ENCODE results near the gene SCUBE2.
"Not testable (repeated sequence)": the region's sequence is repeated elsewhere in the genome, so short reads cannot be mapped to it uniquely, and the experiment has no call there.

The SCUBE2 gene

GRCh38 chr11:9039863-9040262, 51.5 kb downstream of the SCUBE2 start:
- DNase-seq: no peak

DNA sequence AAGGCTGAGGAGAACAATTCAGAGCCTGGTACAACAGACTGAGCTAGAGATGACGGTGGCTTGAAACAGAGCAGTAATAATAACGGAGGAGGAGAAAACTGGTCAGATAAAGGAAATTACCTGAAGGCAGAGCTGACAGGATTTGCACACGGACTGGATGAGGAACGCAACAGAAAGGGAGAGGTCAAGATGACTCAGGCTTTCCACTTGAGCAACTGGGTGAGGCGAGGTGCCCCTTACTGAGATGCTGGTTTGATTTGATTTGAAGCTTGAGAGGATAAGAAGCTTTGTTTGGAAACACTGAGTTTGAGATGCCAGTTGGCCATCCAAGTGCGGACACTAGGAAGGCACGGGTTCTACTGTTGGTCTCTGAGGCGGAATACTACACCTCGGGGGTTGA, 52.2 kb downstream of the SCUBE2 start:
- DNase-seq: no peak

GRCh38 chr11:9038541-9038940, 52.9 kb downstream of the SCUBE2 start:
- peak; percentile 7 for DNase-seq

DNA sequence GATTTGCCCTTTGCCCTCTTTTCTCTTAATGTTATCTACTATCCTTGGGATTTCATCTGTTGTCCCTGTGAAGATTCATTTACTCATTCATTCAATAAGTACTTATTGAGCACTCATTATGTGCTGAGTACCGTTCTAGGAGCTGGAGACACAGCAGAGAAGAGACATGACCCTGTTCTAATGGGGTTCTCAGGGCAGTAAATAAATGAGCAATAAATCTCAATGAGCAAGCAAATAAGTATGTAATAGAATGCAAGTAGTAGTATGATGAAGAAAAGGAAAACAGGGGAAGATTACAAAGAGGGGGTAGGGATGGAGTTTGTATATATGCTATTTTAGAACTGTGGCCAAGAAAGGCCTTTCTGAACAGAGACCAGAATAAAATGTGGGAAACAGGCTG, 53.4 kb downstream of the SCUBE2 start:
- no peak for DNase-seq

DNA sequence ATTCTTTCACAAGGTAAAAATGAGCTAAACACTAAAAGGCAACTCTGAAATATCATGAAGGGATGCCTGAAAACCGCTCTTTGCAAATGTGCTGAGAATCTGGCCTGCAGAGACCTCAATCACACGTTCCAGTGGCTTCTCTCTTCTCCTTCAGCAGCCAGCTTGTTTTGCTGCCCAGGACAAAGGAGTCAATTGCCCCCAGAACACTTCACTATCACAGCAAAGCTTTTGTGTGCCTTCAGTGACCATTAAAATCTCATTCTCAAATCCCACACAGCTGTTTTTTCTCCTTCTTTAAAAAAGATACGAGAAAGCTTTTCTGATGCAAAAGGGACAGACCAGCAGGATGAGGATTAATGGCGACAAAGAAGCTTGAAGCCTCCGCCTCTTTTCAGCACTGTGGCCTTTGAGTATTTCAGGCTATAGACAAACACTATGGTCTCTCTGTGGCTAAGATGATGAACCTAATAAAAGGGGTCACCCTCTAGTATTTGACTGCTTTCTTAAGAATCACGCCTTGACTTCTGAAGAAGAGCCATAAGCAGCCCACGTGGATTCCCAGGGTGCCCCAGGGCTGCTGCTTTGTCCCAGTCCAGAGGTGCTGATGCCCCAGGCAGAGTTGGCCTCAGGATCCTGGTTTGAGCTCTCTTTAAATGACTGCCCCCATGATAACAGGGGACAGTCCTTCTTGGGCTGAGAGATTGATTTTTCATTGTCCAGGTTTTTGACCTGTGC, 54.2 kb downstream of the SCUBE2 start:
- no peak for DNase-seq

DNA sequence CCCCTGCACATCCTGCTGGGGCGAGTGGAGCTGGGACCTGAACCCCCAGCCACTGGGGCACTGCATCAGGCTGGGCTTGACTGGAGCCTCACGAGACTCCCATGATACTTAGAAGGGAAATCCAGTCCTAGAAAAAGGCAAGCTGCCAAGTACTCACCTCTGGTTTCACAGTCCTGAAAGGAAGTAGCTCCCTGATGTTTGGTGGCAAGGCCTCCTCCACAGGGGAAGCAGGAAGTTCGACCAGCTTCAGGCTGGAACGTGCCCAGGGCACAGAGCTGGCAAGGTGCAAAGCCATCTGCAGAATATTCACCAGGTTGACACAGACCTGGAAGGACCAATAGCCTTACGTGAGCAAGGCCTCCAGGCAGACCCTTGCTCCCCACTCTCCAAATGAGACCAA, 60.8 kb downstream of the SCUBE2 start:
- no peak for DNase-seq

DNA sequence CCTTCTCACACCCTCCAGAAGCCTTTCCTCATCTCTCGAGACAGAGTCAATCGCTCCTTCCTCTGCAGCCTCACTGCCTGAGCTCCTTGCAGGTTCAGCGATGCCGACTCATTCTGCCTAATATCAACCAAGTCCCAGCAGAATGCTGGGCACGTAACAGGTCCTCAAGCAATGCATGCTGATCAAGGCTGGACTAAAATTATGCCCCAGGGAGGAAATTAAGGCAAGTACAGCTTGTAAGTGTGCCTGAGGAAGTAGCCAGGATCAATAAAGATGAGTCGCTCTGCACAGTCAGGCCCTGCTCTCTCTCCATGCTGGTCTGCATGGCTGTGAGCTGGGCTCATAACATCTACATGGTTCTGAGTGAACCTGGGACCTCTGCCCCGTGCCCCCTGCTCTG, 62.0 kb downstream of the SCUBE2 start:
- no peak for DNase-seq

DNA sequence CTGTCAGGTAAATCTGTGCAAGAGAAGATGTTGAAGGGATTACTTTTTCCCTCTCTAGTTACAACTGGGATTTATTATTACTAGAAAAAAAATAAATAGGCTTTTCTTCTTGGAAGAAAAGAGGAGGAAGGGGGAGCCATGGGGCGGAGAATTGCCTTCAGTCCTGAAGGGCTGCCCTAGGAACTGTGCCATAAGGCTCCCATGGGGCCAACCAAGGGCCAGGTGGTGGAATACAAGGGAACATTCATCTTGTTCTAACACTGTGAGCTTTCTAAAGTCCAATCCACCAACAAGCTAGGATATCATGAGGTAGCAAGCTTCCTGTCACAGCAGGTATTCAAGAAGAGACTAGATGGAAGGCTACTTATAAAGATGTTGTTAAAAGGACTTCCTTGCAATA, 62.8 kb downstream of the SCUBE2 start:
- DNase-seq: no peak

DNA sequence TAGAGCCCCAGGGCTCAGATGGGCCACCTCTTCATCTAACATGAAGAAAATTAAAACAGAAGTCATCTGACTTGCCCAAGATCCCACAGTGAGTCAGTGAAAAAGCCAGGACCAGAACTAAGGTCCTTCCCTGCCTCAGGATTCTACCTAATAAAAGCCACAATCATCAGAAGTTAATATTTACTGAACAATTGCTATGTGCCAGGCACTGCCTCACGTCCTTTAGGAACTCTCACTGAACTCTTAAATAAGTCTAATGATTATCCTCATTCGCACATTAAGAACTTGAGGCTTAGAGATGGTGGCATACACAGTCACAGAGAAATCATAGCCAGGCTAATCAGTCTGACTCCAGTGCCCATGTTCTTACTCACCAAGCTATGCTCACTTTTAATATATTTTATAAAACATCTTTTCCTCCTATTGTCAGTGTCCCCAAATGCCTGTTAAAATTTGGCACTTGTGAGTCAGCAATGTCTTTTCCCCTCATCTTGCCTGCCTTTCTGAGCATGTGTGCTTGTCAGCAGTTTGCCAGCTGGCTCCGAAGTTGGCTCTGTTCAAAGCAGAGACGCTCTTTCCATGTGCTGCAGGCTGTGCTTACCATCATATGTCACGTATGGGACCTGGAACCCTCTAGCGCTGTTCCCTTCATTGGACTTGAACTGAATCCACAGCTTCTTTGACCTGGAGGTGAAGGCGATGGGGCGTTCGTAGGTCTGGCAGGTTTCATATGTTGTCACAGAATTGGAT, 66.1 kb downstream of the SCUBE2 start:
- no peak for DNase-seq

DNA sequence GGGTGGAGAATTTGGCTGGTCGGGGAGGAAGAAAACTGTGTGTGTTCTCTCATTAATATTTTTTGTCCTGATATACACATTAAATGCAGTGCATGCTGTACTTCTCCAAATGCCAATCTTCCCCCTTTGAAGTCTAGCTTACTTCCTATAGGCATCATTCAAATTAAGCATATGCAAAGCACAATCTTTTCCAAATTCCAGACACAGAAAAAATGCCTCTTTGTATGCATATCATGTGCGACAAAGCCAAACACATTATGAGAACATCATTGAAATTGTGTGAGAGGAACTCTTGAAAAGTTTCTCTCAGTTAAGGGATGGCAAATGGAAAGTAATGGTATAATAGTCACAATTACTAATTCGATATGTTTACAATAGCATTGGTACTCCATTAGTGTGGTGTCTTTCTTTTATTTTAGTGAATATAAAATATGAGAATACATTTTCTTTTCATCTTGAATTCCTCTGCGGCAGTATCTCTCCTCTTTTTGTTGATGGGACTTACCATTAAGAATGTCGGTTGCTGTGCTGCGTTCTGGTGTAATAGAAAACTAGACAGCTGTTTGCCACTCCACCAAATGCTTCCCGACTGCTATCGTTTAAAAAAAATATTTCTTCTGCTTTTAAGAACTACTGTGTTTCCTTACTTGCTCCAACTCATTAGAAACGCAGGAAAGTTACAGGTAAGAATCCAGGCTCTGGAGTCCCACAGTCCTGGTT, 68.3 kb downstream of the SCUBE2 start:
- DNase-seq: no peak

DNA sequence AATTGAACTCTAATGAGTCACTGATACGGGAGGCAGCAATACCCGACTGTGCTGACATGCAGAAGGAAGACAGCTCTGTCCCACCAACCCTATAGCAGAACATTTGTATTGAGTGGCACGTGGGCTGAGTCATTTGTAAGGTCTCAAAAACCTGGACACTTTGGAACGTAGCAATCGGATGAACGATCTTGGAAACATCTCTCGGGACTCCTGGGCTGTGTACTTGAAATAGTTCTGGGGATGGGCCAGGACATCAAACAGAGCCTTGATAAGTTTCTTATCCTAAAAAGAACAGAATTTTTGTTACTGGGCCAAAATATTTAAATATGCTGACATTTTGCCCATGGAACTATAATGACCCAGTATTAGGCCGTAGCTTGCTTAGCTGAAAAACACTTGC, 70.5 kb downstream of the SCUBE2 start:
- no peak for DNase-seq

GRCh38 chr11:9019861-9020260, 71.5 kb downstream of the SCUBE2 start:
- no peak for DNase-seq

GRCh38 chr11:9017773-9018172, 73.6 kb downstream of the SCUBE2 start:
- DNase-seq: peak; percentile 11

- no peak for DNase-seq
These were observed 74.3 kb downstream of the SCUBE2 start for GRCh38 chr11:9016916-9017642.

DNA sequence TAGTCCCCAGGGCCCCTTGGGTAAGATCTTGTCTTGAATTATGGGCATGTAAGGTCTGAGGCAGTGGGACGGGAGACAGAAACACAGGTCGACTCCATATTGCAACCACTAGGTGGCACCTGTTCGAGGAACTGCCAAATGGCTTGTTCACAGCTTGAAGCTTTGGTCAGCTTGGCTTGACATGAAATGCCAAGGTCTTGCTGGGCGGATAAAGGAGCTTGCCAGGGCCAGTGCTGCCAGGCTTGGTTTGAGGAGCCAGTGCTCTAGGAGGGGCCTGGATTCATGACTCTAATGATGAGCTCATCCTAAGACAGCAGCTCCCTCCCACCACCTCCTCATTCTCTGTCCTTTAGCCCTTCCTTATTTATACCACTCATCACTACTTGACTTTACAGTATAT, 75.7 kb downstream of the SCUBE2 start:
- peak; percentile 84 for DNase-seq

DNA sequence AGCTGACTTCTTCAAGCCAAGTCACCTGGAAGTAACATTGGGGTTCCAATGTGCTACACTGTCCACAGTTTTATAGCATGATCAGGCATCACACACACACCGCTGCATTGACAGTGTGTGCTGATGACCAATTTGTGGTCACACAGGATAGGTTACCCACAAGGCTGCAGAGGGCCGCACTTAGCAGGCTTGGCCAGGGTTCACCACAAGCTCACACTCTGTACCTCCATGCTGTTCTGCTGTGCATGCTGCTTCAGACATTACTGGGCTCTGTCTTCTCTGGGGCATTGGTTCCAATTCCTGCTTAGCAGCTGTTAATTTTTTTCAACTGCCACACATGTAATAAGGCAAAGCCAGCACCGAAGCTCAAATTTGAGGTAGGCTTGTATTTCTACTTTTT, 76.6 kb downstream of the SCUBE2 start:
- no peak for DNase-seq

- DNase-seq: no peak
These were observed 78.0 kb downstream of the SCUBE2 start for GRCh38 chr11:9013373-9013772.

- not testable (repeated sequence) for DNase-seq
These were observed 81.9 kb downstream of the SCUBE2 start for GRCh38 chr11:9009538-9009937.

- DNase-seq: no peak
These were observed 82.7 kb downstream of the SCUBE2 start for GRCh38 chr11:9008661-9009060.

- DNase-seq: no peak
These were observed 83.3 kb downstream of the SCUBE2 start for GRCh38 chr11:9008011-9008550.

GRCh38 chr11:9005087-9005486, 86.3 kb downstream of the SCUBE2 start:
- no peak for DNase-seq

DNA sequence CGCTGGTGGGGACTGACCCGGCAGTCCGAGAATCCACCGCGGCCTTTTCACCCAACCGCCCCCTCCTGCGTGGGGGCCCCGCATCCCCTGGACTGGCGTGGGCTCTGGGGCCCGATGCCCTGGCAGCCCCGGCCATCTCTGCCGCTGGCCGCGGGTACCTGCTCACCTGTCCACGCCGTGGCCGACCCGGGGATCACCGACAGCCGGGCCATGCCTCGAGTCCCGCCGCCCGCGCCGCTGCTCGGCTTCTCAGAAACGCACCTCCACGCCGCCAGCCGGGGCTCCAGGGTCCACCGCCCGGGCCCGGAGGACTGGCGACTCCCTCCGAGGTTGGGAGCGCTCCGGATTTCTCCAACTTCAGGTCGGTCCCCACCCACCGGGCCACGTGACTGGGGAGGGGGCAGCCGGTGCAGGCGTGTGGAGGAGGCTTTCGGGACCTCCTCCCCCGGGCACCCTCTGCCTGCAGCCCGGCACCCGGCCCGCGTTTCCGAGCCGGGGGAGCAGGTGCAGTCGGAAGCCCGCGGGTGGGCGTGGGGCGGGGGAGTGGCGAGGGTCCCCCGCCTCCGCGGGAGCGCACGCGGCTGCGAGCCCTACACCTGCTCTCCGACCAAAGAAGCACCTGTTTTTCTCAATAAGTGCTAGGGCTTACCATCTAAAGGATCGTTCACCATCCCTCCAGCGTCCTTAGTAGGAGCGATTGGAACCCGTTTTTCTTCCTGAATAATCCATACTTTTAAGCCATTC, 87.0 kb downstream of the SCUBE2 start:
- no peak for DNase-seq

Data from OCI-M1 (cell line).